Cerebellar nuclear complex (tissue), 1 donor: ENCODE results near the gene FRMD4A.

Source experiments
- DNase-seq, 2 experiments: peaks; one replicate each; lab custom pipeline; 2025; lab: John Stamatoyannopoulos, UW

The FRMD4A gene

DNA sequence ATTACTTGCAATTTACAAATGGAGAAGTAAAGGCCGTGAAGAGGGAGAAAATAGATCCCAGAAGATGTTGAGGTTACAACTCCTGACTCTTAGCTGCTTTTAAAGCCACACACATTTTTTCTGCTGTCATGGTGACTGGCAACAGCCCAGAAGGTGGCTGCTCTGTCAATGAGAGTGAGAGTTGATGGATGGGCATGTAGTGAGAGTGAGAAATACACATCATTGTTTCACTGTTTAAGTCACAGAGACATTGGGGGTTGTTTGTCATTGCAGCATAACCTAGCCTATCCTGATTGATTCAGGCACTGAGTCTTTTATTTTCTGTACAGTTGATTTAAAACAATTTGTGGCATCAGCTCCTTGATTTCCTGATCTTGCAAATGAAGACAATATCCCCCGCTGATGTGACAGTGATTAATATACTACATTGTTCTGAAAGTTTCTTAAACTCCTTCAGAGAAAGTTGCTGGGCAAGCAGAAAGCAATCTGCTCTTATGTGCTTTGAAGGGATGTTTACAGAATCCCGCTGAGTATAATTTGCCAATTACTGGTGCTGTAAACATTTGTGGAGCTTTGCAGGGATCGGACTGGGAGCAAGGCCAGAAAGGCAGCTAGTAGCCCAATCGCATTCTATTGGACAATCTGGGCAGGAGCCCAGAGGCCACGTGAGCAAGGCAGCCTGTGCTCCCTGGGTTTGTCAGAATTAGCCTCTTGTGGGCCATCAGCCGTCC, 514.4 kb downstream of the FRMD4A start:
- no peak for DNase-seq

DNA sequence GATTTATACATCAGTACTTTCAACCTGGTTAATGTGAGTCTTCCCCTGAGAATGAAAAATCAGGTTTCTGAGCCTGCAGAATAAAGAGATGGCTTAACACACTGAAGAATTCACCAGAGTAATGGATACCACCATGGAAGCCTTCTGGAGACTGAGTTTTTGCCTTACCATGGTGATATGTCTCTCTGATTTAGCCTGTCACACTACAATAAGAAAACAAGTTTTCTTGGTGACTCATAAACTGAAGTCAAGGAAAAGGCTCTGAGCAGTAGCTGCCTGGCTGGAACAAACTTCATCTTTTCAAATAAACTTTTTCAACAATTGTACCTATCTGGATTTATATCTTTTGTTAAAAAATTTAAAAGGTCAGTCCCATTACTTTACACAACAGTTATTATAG, 515.0 kb downstream of the FRMD4A start:
- DNase-seq: no peak

DNA sequence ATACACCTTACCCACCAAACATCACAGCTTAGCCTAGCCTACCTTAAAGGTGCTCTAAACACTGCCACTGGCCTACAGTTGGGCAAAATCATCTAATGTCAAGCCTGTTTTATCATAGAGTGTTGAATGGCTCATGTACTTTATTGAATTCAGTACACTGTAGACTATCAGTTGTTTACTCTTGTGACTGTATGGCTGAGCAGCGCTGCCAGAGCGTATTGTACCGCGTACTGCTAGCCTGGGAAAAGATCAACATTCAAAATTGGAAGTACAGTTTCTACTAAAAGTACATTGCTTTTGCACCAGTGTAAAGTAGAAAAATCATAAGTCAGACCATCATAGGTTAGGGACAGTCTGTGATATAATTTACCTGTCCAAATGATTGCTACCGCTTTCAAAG, 517.2 kb downstream of the FRMD4A start:
- no peak for DNase-seq

DNA sequence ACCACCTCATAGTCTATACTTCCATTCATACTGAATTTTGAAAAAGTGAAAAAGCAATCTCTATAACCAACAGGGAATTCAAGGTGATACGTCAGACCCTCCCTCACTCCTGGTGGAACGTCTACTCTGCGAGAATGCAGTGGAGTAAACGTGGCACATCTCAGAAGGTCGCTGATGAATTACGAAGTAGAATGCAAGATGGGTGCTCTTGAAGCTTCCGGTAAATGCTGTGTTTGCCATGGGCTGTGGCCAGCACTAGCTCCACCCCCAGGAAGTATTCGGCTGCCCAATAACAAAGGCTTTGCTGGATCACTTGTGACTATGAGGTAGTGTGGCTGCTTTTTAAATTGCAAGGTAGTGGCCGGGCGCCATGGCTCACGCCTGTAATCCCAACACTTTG, 517.9 kb downstream of the FRMD4A start:
- DNase-seq: no peak

DNA sequence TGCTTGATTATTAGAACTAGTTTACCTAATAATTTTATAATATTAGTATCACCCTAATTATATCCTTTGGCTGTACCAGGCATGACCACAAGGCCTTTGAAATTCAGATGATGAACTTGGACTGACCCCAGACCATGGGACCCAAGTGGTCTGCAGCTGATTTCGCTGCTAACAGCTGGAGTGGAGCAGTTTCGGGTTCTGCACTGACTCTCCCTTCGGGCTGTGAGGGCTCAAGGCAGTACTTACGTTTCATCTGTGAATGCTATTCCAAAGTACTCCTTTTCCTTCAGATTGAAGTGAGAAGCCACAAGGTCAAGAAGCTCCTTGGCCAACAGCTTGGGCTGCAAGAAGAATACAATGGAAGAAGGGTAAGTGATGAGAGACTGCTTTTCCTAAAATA, 520.2 kb downstream of the FRMD4A start:
- no peak for DNase-seq

DNA sequence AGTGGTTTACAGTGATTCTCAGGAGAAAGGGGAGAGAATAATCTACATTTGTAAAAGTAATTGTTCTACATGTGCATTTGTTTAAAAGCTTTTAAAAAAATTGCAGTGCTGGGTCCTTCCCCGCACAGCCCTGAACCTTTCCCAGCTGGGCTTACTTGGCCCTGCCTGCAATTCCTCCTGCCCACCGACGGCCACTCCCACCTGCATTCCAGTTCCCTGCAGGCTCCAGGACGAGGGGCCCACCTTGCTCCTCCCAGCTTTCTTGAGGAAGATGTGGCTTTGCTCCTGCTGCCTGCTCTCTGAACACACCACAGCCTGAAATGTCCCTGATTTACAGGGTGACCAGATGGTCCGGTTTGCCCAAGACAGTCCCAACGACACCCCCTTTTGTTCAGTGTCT, 521.3 kb downstream of the FRMD4A start:
- no peak for DNase-seq

DNA sequence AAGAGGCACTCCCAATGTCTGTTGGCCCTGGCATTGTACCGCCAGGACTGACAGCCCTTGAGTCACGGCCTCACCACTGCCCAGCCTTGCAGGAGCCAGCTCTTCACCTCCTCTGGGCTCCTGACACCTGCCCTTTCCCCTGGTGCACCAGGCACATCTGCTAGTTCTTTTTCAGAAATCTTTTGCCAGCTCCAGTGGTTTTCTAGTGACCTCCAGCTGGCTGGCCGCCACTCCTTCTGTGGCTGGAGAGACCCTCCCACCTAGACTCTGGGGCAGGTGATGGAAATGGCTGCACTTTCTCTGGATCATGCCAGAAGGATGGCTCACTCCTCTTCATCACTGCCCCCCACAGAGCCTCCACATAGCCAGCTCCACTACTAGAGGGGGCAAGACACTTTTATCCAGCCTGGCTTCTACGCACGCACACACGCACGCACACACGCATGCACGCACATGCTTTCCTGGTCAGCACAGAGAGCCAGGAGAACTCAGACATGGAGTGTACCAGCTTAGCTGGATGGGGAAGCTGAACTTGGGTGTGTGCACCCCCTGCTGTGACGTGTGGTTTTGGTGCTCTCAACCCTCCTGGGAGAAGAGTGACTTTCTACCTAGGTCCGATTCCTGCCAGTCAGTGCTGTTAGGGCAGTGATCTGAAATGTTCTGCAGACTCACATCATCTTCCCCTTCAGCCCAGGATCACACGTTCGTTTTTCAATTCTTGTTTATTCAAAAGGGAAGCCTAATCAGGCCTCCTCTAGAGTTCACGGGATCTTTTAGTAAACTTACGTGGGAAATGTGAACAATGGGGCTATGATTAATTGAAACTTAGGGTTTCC, 522.0 kb downstream of the FRMD4A start:
- DNase-seq: no peak

DNA sequence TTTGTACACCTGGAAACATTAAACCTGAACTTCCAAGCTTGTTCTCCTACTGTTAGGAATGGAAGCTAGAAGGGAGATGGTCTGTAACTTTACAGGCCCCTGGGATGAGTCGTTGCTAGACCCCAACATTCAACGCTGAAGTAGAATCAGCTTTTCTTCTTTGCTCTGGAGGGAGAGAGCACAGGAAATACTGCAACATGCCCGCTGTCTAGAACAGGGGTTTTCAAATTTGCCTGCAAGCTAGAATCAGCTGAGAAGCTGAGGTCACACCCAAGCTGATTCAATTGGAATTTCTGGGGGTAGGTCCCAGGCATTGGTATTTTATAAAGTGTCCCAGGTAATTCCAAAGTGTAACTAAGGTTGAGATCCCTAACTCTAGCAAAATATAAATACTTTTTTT, 524.3 kb downstream of the FRMD4A start:
- DNase-seq: no peak

DNA sequence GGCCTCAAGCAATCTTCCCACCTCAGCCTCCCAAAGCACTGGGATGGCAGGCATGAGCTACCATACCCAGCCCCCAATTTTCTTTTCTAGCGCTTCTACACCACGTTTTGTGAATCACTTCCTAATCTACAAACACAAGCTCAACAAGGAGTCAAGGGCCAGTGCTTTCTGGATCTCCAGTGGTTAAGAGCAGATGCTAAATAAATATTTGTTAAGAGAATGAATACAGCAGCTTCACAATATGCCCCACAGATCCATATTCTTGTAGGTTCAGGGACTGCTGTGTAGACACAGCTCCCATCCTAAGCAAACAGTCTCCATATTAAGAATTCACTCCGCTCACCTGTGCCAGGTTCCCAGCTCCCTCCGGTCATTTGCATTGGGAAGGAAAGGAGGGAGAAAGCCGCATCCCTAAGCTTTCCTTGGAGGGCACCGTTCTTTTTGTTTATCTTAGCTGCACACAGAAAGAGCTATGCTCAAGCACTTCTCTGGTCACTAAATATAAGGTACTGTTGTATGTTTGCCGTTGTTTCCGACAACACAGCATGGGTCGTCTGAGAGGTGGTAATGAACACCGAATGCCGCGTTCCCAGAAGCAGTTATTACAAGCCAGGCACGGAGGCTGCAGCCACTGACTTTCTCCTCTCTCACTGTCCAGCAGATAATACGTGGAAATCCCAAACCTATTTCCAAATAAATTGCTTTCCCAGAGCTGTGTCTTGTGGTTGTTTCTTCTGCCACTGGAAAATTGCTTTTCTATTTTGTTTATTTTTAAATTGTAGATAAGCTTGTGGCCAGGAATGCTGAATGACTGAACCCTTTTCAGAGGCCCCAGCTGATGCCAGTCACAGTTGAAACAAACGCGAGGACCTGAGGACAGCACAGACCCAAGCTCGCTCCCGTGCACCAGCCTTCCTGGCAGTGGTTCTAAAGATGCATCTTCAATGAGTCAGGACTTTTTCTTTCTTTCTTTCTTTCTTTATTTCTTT, 526.9 kb downstream of the FRMD4A start:
- no peak for DNase-seq

DNA sequence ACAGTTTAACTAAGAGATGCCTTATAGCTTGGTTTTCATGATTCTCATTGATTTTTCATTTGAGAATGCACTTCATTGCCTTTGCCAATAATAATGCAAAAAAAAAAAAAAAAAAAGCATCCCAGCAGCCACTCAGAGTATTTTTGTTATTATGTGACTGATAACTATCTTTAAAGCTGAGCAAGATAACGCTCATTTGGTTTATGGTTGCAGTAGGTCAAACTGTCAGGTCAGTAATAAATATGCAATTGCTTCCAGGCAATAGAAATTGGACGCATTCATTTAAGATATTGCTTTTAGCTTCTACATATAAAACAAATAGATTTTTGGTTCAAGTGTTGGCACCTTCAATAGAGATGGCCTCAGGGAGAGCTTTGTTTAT, 528.8 kb downstream of the FRMD4A start:
- DNase-seq: no peak

DNA sequence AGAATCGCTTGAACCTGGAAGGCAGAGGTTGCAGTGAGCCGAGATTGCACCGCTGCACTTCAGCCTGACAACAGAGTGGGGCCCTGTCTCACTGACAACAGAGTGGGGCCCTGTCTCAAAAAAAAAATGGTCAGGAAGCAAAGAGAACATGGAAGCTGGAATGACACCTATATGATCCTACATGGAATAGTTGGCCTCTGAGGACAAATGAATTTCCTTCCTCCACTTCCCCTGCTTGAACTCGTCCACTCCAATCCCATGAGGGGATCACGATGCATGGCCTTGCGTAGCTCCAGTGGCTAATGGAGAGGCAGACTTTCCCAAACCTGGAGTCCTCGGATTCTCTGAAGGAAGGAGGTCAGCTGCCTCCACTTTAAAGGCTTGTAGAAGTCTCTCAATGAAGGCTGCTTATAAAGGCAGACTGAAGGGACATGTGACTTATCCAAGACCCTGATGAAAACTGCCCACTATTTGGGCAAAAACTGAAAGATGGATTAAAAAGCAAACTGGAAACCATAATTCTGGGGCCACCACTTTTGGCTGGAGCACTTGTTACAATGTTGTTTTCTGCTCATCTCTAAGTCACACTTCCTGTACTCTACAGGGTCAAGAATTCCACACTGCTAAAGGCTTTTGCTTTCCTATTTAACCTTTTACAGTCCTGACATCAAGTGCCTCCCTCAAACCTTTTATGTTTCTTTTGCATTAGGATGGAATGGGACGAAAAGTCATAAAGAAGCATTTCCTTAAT, 529.4 kb downstream of the FRMD4A start:
- no peak for DNase-seq

DNA sequence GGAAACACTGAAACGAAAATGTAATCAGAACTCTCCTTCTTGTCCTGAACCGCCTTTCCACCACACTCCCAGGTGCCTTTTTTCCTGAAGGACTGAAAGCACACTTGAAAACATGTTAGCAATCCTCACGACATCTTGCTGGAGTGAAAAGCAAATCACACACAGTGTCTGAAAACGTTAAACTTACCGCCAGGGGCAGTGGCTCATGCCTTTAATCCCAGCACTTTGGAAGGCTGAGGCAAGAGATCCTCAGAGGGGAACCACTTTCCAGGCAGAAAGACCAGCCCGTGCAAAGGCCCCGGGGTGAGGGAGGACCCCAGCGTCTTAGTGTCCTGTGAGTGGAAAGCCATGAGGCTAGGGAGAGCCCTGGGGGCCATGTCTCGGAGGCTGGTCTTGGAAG, 533.6 kb downstream of the FRMD4A start:
- no peak for DNase-seq

DNA sequence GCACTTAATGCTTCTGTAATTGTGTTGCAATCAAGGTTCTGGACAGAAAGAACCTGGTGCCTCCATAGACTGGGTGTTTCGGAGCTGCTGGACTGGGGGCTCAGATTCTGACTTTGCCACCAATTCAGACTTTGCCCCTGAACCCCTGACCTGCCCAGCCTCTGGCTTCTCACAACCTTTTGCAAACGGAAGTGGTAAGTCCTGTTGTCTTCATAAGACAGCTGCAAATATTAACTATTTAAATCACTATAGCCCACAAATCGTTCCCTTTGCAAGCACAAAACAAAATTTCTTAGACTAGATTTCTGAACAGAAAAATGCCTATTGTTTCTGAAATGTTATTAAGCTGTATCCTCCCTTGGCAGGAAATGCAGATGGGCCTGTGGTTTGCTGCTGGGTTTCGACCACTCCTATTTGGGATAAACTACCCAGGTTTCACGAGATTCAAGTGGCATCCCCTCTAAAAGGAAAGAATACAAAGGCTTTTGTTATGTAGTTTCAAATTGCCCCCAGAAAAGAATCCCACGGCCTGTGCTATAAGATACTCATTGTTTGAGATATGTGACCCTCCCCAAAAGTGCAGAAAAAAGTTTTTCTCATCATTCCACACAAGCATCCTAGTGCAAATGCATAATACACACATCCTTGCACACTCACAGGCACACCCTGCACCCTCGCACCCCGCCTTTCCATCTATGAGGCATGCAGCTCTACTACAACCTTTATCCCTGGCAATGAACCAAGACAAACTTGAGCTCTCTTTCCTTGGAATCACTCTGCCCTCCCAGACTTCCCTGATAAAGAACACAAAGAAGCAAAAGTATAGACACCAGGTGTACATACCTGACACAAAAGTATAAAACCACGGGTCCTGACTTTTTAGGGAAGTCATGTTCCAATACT, 534.8 kb downstream of the FRMD4A start:
- no peak for DNase-seq

DNA sequence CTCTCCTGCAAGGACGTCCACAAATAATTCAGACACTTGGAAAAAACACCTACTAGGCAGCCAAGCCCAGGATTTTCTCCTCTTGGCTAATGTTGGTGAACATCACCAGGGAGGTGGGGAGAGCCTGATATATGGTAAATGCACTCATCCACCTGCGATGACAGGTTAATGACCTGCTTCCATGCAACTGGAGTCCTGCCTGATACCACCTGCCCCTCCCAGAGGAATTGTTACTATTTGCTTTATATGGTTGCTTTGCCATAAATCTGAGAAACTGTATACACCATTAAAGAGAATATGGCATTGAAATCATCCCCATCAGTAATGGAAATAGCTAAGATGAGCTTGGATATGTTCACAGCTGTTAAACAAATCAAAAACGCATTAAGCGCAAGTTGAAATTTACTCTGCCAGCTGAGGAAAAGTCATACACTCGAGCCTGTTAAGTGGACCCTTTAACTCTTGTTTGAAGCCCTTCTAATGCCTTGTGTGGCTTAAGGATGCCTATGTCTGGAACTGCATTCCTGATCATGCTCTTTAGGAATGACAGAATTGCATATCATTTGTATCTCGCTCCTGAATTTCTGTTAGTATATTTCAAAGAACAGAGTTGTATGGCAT, 535.6 kb downstream of the FRMD4A start:
- no peak for DNase-seq

DNA sequence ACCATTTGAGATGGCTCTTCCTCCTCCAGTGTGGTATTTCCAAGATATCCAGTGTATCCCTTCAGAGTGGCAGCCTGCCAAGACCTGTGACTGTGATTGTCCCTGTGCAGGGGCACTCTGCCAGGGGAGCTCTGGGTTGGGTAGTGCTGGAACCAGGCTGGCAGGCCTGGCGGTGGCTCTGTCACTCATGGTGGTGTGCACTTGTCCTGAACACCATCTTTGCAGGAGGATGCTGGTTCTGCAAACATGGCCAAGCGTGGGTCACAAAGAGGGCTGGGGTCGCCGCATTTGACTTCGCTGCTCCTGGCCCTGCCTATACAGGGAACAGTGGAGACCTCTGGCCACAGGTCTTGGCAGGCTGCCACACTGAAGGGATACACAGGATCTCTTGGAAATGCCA, 538.7 kb downstream of the FRMD4A start:
- peak; percentile 44 to 68 for DNase-seq

DNA sequence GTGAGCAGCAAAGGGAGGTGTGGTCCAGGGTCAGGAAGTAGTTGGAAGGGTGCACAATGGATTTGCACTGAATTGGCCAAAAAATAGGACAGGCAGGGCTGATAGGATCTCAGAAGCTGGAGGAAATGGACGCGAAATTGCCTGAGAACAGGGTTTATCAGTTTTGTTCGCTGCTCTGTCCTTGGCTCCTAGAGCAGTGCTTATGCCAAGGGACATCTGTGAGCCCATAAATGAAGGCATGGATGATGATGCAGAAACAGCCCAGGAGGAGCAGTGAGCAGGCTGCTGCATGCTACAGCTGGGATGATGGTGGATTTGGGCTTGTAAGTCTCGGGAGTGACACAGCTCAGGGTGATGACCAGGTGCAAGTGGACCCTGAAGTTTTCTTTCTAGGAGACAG, 539.2 kb downstream of the FRMD4A start:
- DNase-seq: no peak

DNA sequence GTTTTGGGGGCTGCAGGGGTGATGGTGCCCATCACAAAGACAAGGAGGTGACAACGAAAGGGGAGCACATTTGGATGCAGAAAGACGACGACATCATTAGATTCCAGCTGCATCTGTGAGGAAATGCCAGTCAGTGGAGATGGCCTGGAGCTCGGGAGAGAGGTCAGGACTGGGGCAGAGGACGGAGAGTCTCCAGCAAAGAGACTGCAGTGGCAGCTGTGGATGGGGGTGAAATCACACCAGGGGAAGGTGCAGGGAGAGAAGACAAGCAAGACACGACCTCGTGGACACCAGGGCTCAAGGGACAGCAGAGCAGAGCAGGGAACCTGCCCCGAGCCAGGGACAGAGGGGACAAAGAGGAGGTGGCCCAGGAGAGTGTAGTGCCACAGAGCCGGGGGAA, 540.5 kb downstream of the FRMD4A start:
- no peak for DNase-seq

DNA sequence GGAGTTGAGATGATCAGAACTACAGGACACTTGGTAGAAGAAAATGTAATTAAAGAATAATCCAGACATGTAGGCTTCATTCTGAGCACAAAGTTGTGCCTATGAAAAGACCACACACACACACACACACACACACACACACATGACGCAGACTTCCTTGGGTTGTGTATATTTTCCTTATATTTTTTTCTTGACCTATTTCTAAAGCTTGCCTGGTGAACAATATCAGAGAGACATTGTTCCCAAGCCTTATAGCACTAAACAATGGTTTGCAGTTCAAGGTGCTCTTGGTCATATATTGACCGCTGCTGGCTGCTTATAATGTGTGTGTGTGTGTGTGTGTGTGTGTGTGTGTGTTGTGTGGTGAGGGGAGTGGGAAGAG, 541.3 kb downstream of the FRMD4A start:
- DNase-seq: no peak

DNA sequence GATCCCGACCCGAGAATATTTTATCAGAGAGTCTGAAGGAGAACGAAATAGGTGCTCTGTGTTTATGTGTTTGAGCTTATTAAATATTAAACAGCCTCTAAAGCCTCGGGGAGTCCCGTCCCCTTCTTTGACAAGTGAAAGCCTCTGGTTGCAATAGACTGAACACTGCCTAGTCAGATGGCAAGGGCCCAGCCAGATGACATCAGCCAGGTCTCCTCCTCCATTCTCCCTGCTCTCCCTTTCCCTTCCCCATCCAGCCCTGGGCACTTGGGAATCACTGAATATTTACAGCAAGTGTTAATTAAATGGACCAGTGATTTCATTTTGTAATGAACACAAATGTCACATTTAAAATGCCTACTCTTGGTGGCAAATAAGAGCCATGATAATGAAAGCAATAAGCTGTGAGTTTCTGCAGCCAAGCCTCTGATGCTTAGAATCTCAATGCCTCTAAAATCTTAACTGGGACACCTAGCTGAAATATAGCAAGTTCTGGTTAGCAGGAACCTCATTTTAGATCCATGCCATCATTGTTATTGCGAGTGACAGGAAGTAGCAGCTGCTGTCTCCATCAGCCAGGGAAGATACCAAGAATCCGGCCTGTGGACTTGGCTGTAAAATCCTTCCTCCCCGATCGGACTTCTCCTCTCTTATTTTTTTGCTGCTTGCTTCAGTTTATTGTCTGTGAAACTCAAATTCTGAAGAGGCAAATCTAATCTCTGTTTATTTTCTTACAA, 541.8 kb downstream of the FRMD4A start:
- peak in 1 of 2 experiments; percentile 2 for DNase-seq

DNA sequence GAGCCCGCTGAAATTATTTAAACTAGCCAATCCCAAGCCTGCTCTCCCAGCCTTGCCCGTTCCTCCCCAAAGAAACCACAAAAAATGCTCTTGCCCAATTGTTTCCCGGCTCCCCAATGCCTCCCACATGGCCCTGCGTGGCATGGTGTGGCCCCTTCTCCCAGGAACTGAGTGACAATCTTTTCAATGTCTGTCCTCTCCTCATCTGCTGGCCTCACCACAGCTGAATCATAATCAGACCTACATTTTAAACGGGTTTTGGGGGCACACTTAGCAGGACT, 542.5 kb downstream of the FRMD4A start:
- no peak for DNase-seq
